Kidney glomerular epithelial cell (primary cell): ENCODE measurements around the gene COA3.
"Not testable (repeated sequence)": the region's sequence is repeated elsewhere in the genome, so short reads cannot be mapped to it uniquely, and the experiment has no call there.

Experiments
- DNase-seq: peaks from one replicate; lab custom pipeline; 2025; lab: John Stamatoyannopoulos, UW

Gene COA3

DNA sequence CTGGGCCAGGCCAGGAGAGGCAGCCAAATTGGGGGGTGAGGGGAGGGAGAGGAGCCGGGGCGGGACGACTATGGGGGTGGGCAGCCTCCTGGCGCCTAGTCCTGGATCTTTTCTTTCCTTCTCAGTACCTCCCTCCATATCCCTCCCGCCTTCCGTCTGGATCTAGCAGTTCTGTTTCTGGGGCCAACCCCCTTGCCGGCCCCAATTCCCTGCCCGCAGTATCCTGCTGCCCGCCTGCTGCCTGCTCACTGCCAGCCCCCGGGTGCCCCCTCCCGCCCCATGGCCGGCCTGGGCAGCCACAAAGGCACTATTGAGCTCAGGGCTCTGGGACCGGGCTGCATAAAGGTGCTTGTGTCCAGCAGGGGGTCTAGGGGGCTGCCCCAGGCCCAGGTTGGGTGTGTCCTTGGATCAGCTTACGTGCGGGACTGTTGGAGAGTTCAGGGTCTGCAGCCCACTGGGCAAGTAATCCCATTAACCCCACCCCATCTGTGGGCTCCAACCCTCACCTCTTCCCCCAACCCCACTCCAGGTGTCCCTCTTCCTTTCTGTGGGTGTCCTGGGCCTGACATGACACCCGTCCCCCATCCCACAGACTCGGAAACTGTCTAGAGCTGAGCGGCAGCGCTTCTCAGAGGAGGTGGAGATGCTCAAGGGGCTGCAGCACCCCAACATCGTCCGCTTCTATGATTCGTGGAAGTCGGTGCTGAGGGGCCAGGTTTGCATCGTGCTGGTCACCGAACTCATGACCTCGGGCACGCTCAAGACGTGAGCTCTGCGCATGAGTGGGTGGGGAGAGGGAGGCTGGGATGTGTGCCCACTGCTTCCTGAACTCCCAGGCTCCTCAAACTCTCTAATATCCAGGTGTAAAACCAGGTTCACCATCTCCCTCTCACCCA is 16.1 kb downstream of the COA3 start:
- DNase-seq: no peak

DNA sequence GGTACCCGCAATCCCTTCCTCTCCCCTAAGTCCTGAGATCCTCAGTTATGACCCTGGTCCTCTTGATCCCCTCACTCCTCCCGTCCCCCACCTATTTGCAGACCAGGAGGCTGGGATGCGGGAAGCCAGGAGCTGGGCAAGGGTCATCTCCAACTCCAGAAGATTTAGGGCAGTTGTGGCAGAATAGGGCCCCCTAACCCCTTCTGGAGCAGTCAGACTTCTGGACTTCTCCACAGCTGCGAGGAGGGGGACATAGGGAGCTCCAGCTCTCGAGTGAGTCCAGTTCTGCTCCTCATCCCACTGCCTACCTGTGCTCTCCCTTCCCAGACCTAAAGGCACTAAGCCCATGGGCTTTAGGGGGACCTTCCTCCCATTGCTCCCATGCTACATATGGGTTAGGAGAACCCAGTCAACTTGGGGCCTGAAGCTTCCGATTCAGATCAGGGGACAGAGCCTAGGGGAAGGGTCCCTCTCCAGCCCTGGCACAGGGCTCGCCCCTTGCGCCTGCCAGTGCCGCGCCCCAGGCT is 16.8 kb downstream of the COA3 start:
- DNase-seq: no peak

DNA sequence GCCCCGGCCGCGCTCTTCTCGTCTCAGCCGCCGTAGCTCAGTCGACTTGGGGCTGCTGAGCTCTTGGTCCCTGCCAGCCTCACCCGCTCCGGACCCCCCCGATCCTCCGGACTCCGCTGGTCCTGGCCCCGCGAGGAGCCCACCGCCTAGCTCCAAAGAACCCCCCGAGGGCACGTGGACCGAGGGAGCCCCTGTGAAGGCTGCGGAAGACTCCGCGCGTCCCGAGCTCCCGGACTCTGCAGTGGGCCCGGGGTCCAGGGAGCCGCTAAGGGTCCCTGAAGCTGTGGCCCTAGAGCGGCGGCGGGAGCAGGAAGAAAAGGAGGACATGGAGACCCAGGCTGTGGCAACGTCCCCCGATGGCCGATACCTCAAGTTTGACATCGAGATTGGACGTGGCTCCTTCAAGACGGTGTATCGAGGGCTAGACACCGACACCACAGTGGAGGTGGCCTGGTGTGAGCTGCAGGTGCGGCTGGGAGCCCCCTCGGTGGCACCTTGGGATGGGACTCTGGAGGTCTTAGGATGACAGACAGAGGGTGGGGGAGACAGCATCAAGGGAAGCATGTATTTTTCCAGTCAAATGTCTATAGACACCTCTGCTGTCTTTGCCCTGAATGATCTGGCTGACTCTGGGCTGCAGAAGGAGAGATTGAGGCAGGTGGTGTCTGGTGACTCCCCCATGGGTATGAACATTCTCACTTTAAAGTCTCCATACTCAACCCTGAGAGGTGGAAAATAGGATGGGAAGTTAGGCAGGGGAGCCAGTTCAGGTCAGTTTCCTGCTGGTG is 17.5 kb downstream of the COA3 start:
- DNase-seq: no peak

DNA sequence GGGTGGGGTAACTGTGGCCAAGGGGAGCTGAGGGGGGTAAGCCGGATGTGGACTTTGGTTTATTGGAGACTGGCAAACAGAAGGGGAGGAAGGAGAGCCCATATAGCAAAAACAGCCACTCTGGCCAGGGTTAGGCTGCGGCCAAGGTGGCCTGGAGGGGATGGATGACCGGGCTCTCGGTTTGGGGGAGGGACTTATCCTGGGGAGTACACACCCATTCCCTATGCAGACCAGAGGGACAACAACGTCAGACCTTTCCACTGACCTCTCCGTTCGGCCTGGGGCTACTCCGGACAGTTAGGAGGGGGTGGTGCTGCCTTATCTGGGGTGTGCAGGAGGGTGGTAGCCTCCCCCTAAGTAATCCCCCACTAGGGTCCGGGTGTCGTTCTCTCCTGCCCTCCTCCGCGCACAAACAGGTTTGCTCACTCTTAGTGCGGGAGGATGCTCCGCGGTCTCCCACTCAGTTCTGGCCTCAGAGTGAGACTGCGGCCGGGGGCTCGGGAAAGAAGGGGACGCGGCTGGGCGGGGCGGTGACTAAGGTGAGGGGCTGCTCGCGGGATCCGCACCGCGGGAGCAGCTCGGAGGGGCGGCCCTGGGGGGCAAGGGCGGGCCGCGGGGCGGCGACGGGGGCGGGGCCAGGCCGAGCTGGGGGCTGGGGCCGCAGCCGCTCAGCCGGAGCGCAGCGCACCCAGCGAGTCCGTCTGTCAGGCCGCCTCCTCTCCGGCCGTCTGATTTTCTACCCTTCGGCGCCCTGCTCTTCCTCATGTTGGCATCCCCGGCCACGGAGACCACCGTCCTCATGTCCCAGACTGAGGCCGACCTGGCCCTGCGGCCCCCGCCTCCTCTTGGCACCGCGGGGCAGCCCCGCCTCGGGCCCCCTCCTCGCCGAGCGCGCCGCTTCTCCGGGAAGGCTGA is 18.3 kb downstream of the COA3 start, which contains the start of gene WNK4:
TSS of gene WNK4 (plus strand) at position 675 of the 915 bp plus-strand sequence. CDS start at position 764, 89 bp downstream.
- no peak for DNase-seq

DNA sequence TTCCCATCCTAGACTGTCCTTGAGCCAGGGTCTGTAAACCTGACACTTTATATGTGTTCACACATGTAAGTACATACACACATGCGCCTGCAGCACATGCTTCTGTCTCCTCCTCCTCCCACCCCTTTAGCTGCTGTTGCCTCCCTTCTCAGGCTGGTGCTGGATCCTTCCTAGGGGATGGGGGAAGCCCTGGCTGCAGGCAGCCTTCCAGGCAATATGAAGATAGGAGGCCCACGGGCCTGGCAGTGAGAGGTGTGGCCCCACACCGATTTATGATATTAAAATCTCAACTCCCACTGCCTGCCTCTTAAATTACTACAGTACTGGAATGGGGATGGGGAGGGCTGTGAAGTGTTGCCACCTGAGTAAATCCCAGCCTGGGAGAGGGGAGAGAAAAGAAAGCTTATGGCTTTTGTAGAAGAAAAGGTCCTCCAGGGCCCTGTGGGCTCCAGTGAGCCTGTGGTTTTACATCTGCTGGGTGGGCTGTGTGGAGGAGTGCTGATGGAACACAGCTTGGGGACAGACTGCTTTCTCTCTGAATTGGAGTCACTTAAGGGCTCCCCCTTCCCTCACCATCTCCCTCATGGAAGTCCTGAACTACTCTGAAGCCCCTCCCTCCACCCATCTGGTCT is 19.1 kb downstream of the COA3 start:
- DNase-seq: no peak

DNA sequence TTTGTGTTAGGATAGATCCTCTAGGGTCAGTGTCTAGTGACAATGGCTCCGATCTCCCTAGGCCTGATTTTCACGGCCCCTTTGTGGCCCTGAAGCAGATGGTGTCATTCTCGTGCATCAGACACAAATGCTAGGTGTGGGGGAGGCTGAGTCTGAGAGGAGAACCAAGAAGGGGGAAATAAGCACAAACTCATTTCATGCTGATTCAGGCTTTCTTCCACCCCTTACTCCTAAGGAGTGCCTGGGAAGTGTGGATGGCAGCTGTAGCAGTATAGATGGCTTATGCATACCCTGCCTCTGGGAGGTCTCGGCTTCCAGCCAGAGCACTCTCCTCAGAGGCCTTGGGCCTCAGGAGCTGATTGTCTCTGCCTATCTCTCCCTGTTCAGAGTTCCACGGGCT is 19.9 kb downstream of the COA3 start:
- DNase-seq: no peak

DNA sequence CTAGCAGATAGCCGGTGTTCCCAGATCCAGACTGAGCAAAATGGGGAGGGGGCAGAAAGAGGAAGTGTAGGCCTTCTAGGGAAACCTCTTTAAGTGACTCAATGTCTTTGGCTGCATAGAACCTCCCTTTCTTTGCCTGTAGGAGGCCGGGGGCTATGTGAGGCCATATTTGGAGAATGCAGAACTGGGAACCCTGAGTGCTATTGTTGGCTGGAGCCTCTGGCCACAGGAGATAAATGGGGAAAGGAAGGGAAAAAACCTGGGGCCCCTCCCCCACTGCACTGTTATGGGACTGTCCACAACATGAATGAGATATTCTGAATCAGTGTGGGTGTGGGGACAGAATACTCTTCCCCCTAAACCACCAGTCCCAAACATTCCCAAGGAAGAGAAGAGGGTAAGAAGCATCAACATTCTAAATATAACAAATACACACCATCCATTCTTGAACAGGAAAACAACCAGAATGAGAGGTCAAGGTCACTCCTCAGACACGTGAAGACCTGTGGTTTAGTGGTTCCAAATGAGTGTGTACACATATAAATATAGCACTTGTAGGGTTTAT is 22.9 kb downstream of the COA3 start:
- peak; percentile 80 for DNase-seq

DNA sequence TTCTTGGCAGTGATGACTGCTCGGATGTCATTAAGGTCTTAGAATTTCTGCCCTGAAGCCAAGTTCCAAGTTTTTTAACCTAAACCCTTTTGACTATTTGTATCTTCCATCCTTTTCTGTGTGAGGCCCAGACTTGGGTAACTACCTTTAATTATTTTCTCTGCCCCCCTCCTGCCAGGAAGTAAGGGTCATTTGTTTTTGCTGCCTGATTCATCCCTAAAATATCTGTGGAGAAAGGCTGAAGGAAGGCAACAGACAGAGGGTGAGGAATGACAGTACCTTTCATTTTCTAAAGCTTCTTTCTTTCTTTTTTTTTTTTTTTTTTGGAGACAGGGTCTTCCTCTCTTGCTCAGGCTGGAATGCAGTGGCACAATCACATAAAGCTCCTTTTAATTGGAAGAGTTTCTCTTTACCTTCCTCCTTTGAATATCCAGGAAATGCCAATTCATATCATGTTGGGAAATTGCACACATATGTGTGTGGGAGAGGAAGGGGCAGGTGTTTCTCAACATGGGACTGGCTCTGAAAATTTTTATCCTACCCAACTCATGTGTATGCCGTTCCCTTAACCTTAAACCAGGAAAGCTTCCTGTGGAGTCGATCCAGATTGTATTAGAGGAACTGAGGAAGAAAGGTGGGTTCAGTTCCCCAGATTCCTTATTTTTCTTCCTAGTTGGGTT is 24.3 kb downstream of the COA3 start:
- DNase-seq: peak; percentile 82

DNA sequence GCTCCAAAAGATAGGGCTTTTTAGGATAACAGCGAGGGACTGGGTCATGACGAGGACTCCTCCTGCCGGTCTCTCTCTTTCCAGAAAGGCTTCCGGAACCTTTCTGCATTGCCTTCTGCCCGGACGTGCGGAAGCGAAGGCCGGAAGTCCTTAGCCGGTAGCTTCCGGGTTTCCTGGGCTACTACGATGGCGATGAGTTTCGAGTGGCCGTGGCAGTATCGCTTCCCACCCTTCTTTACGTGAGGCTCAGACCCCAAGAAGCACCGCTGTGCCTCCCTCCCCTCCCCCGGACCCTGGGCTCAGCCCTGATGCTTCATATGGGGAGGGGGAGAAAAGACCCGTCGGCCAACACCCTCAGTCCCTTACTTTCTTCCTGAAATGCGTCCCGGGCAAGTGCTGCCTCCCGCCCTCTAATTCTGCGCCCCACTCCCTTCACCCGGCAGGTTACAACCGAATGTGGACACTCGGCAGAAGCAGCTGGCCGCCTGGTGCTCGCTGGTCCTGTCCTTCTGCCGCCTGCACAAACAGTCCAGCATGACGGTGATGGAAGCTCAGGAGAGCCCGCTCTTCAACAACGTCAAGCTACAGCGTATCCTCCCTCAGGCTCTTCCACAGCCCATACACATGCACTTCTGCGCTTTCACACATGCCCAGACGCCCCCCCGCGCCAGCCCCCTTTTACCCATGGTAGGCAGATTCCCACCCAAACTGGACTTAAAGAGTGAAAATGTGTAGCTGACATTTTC is 25.0 kb downstream of the COA3 start, which contains the start of gene VPS25:
TSS of gene VPS25 (plus strand) at position 160 of the 746 bp plus-strand sequence. CDS start at position 187, 27 bp downstream.
- peak; percentile 83 for DNase-seq

DNA sequence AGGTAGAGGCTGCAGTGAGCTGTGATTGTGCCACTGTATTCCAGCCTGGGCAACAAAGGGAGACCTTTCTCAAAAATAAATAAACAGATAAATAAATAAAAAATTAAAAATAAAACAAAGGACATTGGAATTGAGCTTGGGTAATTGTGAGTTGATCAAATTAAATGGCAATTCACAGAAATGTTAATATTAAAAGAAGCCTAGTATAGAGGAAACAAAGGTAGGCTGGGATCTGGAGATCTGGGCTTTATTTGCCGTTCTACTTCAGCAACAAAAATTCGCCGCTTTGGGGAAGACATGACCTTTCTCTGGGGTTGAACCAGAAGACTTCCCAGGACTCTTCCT is 25.6 kb downstream of the COA3 start:
- DNase-seq: no peak

DNA sequence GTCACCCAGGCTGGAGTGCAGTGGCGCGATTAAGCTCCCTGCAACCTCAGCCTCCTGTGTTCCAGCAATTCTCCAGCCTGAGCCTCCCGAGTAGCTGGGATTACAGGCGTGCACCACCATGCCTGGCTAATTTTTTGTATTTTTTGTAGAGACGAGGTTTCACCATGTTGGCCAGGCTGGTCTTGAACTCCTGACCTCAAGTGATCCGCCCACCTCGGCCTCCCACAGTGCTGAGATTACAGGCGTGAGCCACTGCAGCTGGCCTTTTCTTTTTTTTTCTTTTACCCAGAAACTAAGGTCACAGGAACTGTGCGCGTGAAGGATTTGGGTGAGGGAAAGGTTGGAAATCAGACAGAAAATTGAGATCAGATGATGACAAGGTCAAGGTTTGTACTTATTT is 28.5 kb downstream of the COA3 start:
- DNase-seq: not testable (repeated sequence)

DNA sequence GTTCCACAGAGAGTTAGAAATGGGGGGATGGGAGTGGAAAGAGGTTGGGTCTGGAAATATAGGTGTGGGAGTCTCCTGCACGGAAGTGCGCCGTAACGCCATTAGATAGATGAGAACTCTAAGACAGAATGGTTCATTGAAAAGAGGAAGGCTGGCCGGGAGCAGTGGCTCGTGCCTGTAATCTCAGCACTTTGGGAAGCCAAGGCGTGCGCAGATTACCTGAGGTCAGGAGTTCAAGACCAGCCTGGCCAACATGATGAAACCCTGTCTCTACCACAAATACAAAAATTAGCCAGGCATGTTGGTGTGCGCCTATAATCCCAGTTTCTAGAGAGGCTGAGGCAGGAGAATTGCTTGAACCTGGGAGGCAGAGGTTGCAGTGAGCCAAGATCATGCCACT is 30.5 kb downstream of the COA3 start:
- not testable (repeated sequence) for DNase-seq

DNA sequence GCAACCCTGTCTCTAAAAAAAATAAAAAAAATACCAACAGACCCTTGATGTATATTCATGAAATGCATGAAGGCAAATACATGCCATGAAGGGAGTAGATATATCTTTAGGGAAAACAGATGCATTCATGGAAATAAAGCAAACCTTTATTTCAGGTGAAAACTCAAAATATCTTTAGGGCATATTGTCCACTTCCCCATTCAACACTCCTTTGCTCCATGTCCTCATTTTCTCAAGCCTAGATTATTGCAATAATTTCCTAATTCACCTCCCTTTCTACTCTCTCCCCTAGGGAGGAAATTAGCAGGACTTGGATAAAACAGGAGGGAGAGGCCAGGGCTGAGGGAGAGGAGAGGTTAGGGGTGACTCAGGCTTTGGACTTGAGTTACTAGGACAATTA is 31.0 kb downstream of the COA3 start:
- DNase-seq: no peak

DNA sequence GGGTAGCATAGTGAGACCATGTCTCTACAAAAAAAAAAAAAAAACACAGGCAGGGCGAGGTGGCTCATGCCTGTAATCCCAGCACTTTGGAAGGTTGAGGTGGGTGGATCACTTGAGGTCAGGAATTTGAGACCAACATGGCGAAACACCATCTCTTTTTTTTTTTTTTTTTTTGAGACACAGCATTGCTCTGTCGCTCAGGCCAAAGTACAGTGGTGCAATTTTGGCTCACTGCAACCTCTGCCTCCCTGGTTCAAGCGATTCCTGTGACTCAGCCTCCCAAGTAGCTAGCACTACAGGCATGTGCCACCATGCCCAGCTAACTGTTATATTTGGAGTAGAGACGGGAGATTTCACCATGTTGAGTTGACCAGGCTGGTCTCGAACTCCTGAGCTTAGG is 32.4 kb downstream of the COA3 start:
- DNase-seq: no peak

DNA sequence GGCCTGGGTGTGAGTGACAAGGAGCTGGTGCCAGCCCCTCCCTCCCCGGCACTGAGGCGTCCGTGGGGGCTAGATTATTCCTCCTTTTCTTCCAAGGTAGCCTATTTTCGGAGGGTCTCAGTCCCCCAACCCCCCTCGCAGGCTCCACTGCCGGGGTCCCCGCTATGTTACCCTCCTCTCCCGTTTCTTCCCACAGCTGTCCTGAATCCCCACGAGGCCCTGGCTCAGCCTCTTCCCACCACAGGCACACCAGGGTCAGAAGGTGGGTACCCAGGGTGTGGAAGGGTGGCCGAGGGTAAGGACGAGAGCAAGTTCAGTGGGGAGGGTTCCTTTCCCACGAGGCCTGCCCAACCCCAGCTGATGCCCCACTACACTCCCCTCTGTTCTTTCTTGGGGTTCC is 36.9 kb downstream of the COA3 start:
- DNase-seq: no peak

DNA sequence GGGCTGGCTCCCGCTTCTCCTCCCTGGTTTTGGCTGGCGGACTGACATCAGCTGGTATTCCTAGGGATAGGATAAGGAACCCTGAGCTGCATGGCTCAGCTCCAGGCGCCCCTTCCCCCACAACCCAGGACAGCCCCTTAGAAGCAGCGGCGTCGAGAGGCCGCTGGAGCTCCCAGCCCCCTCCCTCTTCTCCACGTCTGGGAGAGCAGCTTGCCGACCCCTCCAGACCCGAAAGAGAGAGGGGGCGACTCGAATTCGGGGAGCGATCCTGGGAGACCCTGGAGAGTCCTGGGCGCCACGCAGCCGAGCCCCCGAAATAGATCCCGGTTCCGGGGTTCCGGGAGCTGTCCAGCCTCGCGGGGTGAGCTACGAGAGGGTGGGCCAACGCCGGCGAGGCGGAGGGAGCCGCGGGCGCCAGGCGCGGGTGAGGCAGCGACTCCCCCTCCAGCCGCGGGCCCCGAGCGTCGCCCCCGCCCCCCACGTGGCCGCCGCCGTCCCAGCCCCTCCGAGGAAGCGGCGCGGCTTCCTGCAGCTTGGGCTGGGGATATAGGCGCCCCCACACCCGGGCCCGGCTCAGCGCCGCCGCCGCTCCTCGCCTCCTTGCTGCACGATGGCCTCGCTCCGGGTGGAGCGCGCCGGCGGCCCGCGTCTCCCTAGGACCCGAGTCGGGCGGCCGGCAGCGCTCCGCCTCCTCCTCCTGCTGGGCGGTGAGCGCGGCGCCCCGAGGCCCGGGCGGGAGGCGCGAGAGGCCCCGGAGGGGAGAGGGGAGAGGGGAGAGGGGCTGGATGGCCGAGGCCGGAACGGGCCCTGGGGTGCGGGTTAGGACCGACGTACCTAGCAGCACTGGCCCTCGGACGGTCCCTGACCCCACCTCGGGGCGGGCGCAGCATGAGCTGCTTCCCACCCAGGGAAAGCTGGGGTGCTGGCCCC is 37.6 kb downstream of the COA3 start, which contains the start of gene RAMP2:
TSS of gene RAMP2 (plus strand) at position 576 of the 930 bp plus-strand sequence. CDS start at position 611, 35 bp downstream.
- no peak for DNase-seq

DNA sequence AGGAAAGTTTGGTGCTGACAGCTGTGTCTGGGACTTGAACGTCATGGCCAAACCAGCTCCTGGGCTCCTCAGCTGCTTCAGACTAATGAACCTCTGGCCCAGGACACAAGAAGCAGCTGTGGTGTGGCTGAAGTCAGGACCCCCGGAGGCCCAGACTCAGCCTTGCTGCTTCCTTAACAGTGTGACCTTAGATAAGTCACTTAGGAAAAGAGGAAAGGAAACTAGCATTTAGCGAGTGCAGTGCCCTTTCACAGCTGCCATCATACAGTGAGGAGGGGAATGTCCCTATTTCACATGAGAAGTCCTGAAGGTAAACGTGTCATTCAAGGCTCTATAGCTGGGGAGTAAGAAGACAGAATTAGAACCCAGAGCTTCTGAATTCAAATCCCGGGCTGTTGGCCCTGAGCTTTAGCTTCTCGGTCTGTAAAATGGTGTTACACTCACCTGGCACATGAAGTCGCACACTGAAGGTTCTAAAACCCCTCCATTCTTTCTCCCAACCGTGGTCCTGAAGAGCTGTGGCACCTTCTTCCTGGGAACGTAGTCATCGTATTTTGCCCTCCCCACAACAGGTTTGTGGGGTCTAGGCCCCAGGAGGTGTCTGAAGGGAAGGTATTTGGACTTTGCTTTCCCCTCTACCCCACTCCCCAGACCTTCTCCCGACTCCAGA is 38.4 kb downstream of the COA3 start:
- DNase-seq: no peak

DNA sequence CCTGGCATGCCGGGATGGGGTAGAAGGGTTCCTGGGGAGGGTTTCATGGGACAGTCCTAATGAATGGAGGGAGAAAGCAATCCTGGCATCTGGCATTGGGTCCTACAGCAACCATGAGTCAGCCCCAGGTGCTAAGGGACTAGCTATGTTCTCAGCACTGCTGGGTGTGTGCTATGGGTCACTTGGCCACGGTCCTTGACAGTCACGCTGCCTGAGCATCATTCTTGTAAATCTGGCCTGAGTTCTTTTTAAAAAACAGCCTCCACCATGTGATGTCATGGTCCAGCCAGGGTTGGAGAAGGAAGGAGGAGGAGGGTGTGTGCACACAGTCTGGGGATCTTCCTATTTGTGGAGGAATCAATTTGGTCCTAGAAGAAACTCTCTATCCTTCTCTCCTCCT is 43.7 kb downstream of the COA3 start:
- peak; percentile 45 for DNase-seq
